Upper lobe of left lung (tissue), 4 donors: Measurements from ENCODE around the gene SLC18A2.

ENCODE experiments used
- CTCF ChIP-seq, 6 experiments: fragments of 450-650 bp in 4 of 6; fragments of 200-600 bp in 2 of 6; sonication (generic) in 2 of 6; IDR thresholded peaks; one replicate each; pipeline ENCODE4 v1.5.1; 2016 to 2019; ENCODE audit warnings: antibody characterized with exemption in 6 of 6
- POLR2A ChIP-seq, 4 donors: fragments of 450-650 bp; IDR thresholded peaks; one replicate each; pipeline ENCODE4 v1.5.1; 2016 to 2017; ENCODE audit warnings: antibody characterized with exemption in 4 of 4, mild to moderate bottlenecking in 2 of 4
- POLR2AphosphoS5 ChIP-seq, 2 donors: sonication (generic); formaldehyde crosslinking; IDR thresholded peaks; one replicate each; pipeline ENCODE4 v1.5.1; 2017; ENCODE audit warnings: antibody characterized with exemption in 2 of 2

GRCh38 chr10:117253908-117254307, 13.0 kb downstream of the SLC18A2 start:
- TF ChIP-seq CTCF (IDR thresholded peaks at IDR 0.05) (no peak), POLR2A (IDR thresholded peaks at IDR 0.05) (no peak), POLR2AphosphoS5 (IDR thresholded peaks at IDR 0.05) (no peak)
